SU-DHL-6 (cell line): ENCODE results near the gene ERVW-1.

ENCODE experiments used
- EZH2phosphoT487 ChIP-seq: fragments of 200-600 bp; sonication (generic), shearing (Covaris generic); conservative IDR thresholded peaks from 2 replicates; pipeline ENCODE4 v1.6.1; 2018; ENCODE audit warnings: mild to moderate bottlenecking, antibody characterized with exemption, low read length, moderate library complexity, mixed read lengths
- TF ChIP-seq, protein P1 (sequence below): fragments of 200-600 bp; sonication (generic); IDR thresholded peaks from one replicate; pipeline ENCODE4 v1.5.1; 2017; ENCODE audit warnings: antibody characterized with exemption, mild to moderate bottlenecking, low read length, moderate library complexity; ENCODE audit not compliant: insufficient read depth, poor library complexity, severe bottlenecking

- TF ChIP-seq EZH2phosphoT487, result no peak
- TF ChIP-seq, protein P1, sequence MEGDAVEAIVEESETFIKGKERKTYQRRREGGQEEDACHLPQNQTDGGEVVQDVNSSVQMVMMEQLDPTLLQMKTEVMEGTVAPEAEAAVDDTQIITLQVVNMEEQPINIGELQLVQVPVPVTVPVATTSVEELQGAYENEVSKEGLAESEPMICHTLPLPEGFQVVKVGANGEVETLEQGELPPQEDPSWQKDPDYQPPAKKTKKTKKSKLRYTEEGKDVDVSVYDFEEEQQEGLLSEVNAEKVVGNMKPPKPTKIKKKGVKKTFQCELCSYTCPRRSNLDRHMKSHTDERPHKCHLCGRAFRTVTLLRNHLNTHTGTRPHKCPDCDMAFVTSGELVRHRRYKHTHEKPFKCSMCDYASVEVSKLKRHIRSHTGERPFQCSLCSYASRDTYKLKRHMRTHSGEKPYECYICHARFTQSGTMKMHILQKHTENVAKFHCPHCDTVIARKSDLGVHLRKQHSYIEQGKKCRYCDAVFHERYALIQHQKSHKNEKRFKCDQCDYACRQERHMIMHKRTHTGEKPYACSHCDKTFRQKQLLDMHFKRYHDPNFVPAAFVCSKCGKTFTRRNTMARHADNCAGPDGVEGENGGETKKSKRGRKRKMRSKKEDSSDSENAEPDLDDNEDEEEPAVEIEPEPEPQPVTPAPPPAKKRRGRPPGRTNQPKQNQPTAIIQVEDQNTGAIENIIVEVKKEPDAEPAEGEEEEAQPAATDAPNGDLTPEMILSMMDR, result no peak
Measured at GRCh38 chr7:92425311-92425947, 52.3 kb downstream of the ERVW-1 start.
